GM12878 (cell line): ENCODE measurements around the gene PYGM. TPM values are rescaled to one million over a fixed set of nuclear protein-coding genes. Genes with fewer than 3 reads are reported as not detected.

ENCODE experiments used
- ATF7 ChIP-seq: fragments of 450-650 bp; IDR thresholded peaks from 2 replicates; pipeline ENCODE4 v1.6.1; 2016; ENCODE audit warnings: low read depth, mild to moderate bottlenecking
- CBX3 ChIP-seq: fragments of 200-600 bp; sonication (generic); IDR thresholded peaks from 2 replicates; pipeline ENCODE4 v1.6.1; 2016; ENCODE audit warnings: low read depth, borderline replicate concordance
- DPF2 ChIP-seq: fragments of 450-650 bp; IDR thresholded peaks from 2 replicates; pipeline ENCODE4 v1.6.1; 2017; ENCODE audit warnings: mild to moderate bottlenecking
- EGR1 ChIP-seq, 2 experiments: IDR thresholded peaks; 1 replicate in 1 of 2; 2 replicates in 1 of 2; pipeline ENCODE4 v1.6.1; 2011 to 2012; ENCODE audit warnings: low read depth in 2 of 2, low read length in 2 of 2, borderline replicate concordance in 1 of 2, mild to moderate bottlenecking in 1 of 2, moderate library complexity in 1 of 2
- EZH2 ChIP-seq: IDR thresholded peaks from 2 replicates; pipeline ENCODE4 v1.6.1; 2012; ENCODE audit warnings: low read depth, mild to moderate bottlenecking, control low read depth, inconsistent platforms, low read length, borderline replicate concordance; ENCODE audit not compliant: control insufficient read depth
- JUNB ChIP-seq: IDR thresholded peaks from 2 replicates; pipeline ENCODE4 v1.6.1; 2016; ENCODE audit warnings: antibody characterized with exemption, mild to moderate bottlenecking
- MEF2A ChIP-seq: IDR thresholded peaks from 2 replicates; pipeline ENCODE4 v1.6.1; 2011; ENCODE audit warnings: low read depth, mild to moderate bottlenecking, low read length, moderate library complexity; ENCODE audit not compliant: insufficient read depth
- NRF1 ChIP-seq: conservative IDR thresholded peaks from 2 replicates; pipeline ENCODE4 v1.6.1; 2011; ENCODE audit warnings: mild to moderate bottlenecking, low read depth, low read length, improper control_type of control experiment
- RELA ChIP-seq: fragments of 450-650 bp; IDR thresholded peaks from 2 replicates; pipeline ENCODE4 v1.8.0; 2014; ENCODE audit warnings: borderline replicate concordance; ENCODE audit not compliant: partially characterized antibody
- TBL1XR1 ChIP-seq: IDR thresholded peaks from 2 replicates; pipeline ENCODE4 v1.6.1; 2012; ENCODE audit warnings: low read depth, low read length, improper control_type of control experiment
- YY1 ChIP-seq: IDR thresholded peaks from 2 replicates; pipeline ENCODE4 v1.6.1; 2011; ENCODE audit warnings: low read depth, mild to moderate bottlenecking, low read length
- ZSCAN29 ChIP-seq: fragments of 450-650 bp; IDR thresholded peaks from 2 replicates; pipeline ENCODE4 v1.6.1; 2017; ENCODE audit warnings: mild to moderate bottlenecking, moderate library complexity
- polyA plus RNA-seq, 11 experiments: library from polyadenylated mRNA; depleted of rRNA in 4 of 11; unstranded in 6 of 11; stranded (reverse) in 5 of 11; fragments of >200 nt; fragmentation: Nextera tagmentation in 4 of 11; fragmentation: Illumina TruSeq in 1 of 11; extraction: Ambion mirVana in 4 of 11; extraction: Trizol in 1 of 11; gene quantifications; 1 replicate in 1 of 11; 2 replicates in 10 of 11; pipeline versions ENCODE4 v1.2.1 to v1.2.3, GENCODE V29; 2011 to 2016; ENCODE audit warnings: inconsistent platforms in 2 of 11, missing spikeins in 2 of 11, low read depth in 1 of 11
- total RNA-seq, 4 experiments: library from RNA; depleted of rRNA in 3 of 4; stranded (reverse); fragments of >200 nt in 3 of 4; fragmentation: Illumina TruSeq in 1 of 4; extraction: Trizol in 1 of 4; gene quantifications; 2 replicates each; pipeline versions ENCODE4 v1.2.1 to v1.2.3, GENCODE V29; 2013 to 2021
- TF ChIP-seq, protein P1 (sequence below): fragments of 450-650 bp; IDR thresholded peaks from 2 replicates; pipeline ENCODE4 v1.6.1; 2017; ENCODE audit warnings: mild to moderate bottlenecking, moderate library complexity
- TF ChIP-seq, protein P2 (sequence below): fragments of 450-650 bp; IDR thresholded peaks from 2 replicates; pipeline ENCODE4 v1.6.1; 2017; ENCODE audit warnings: borderline replicate concordance
- TF ChIP-seq, protein P3 (sequence below), 3 experiments: IDR thresholded peaks in 2 of 3; conservative IDR thresholded peaks in 1 of 3; 2 replicates each; pipeline ENCODE4 v1.5.1; 2011; ENCODE audit warnings: low read depth in 3 of 3, low read length in 3 of 3, mild to moderate bottlenecking in 3 of 3, control low read depth in 2 of 3, moderate library complexity in 2 of 3, inconsistent platforms in 1 of 3, mixed read lengths in 1 of 3; ENCODE audit not compliant: control insufficient read depth in 2 of 3, insufficient read depth in 1 of 3; ENCODE audit errors: extremely low read depth in 1 of 3
- TF ChIP-seq, protein P4 (sequence below): fragments of 450-650 bp; formaldehyde crosslinking; IDR thresholded peaks from 2 replicates; pipeline ENCODE4 v1.5.0; 2022; ENCODE audit warnings: mild to moderate bottlenecking, missing genetic modification characterization

PYGM gene
- total and polyA plus RNA-seq, 10 of the 15 experiments (the other 5 are each of a cell fraction or from before 2014, with no cell fraction given): 0.04 to 3.7 (median 0.27) TPM; not detected in 1

DNA sequence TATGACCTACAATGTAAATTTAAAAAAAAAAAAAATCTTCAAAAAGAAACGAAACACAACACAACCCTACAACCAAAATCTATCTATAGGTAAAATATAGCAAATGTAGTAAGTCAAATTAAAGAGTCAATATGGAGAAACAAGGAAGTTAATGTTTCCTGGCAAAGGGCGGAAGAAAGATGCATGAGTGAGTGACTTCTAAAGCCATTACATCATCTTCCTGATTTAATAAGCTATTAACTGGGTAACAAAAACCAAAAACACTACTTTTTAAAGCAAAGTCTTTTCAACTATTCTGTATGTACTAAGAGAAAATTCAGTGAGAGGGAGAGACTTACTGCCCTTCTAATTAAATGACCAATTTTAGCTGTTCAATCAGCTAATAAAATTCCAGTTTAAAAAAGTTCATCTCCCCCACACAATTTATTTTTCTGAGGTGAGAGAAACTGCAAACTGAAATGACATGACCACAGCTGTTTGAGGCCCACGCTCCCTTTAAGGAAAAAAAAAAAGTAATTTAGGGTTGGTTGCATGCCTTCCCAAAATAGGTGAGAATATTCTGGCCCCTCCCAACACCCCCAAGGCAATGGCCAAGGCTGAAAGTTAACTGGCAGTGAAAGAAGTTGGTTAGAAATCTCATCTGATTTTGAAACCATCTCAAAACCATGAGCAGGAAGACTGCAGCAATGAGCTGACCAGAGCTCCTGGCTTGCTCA, 12.7 kb upstream of the PYGM start (continued):
- TF ChIP-seq, protein P1, sequence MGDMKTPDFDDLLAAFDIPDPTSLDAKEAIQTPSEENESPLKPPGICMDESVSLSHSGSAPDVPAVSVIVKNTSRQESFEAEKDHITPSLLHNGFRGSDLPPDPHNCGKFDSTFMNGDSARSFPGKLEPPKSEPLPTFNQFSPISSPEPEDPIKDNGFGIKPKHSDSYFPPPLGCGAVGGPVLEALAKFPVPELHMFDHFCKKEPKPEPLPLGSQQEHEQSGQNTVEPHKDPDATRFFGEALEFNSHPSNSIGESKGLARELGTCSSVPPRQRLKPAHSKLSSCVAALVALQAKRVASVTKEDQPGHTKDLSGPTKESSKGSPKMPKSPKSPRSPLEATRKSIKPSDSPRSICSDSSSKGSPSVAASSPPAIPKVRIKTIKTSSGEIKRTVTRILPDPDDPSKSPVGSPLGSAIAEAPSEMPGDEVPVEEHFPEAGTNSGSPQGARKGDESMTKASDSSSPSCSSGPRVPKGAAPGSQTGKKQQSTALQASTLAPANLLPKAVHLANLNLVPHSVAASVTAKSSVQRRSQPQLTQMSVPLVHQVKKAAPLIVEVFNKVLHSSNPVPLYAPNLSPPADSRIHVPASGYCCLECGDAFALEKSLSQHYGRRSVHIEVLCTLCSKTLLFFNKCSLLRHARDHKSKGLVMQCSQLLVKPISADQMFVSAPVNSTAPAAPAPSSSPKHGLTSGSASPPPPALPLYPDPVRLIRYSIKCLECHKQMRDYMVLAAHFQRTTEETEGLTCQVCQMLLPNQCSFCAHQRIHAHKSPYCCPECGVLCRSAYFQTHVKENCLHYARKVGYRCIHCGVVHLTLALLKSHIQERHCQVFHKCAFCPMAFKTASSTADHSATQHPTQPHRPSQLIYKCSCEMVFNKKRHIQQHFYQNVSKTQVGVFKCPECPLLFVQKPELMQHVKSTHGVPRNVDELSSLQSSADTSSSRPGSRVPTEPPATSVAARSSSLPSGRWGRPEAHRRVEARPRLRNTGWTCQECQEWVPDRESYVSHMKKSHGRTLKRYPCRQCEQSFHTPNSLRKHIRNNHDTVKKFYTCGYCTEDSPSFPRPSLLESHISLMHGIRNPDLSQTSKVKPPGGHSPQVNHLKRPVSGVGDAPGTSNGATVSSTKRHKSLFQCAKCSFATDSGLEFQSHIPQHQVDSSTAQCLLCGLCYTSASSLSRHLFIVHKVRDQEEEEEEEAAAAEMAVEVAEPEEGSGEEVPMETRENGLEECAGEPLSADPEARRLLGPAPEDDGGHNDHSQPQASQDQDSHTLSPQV: no peak
- TF ChIP-seq NRF1 (no peak), ZSCAN29 (no peak), YY1 (no peak), RELA (no peak), TBL1XR1 (peak; percentile 29; the same call in 1 of the 2 replicates), MEF2A (peak; percentile 61; the same call in 1 of the 2 replicates), DPF2 (0 out of 2 replicates have a peak, but pooled peaks have one; percentile 16), JUNB (peak; percentile 47), EGR1 (IDR thresholded peaks at IDR 0.05; ENCODE audit: borderline replicate concordance in 1 of 2, low read depth in 2 of 2, low read length in 2 of 2) (peak in 1 of 2 experiments; percentile 8; a peak in 1 of 3 replicates), EZH2 (no peak), CBX3 (no peak), ATF7 (peak; percentile 97)
- TF ChIP-seq, protein P2, sequence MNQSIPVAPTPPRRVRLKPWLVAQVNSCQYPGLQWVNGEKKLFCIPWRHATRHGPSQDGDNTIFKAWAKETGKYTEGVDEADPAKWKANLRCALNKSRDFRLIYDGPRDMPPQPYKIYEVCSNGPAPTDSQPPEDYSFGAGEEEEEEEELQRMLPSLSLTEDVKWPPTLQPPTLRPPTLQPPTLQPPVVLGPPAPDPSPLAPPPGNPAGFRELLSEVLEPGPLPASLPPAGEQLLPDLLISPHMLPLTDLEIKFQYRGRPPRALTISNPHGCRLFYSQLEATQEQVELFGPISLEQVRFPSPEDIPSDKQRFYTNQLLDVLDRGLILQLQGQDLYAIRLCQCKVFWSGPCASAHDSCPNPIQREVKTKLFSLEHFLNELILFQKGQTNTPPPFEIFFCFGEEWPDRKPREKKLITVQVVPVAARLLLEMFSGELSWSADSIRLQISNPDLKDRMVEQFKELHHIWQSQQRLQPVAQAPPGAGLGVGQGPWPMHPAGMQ: no peak
- TF ChIP-seq, protein P3, sequence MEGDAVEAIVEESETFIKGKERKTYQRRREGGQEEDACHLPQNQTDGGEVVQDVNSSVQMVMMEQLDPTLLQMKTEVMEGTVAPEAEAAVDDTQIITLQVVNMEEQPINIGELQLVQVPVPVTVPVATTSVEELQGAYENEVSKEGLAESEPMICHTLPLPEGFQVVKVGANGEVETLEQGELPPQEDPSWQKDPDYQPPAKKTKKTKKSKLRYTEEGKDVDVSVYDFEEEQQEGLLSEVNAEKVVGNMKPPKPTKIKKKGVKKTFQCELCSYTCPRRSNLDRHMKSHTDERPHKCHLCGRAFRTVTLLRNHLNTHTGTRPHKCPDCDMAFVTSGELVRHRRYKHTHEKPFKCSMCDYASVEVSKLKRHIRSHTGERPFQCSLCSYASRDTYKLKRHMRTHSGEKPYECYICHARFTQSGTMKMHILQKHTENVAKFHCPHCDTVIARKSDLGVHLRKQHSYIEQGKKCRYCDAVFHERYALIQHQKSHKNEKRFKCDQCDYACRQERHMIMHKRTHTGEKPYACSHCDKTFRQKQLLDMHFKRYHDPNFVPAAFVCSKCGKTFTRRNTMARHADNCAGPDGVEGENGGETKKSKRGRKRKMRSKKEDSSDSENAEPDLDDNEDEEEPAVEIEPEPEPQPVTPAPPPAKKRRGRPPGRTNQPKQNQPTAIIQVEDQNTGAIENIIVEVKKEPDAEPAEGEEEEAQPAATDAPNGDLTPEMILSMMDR (IDR thresholded peaks at IDR 0.05 in 2 of 3, conservative IDR thresholded peaks at IDR 0.05 in 1 of 3; ENCODE audit: control insufficient read depth in 2 of 3, extremely low read depth in 1 of 3, insufficient read depth in 1 of 3, low read depth in 3 of 3, low read length in 3 of 3): no peak
- TF ChIP-seq, protein P4, sequence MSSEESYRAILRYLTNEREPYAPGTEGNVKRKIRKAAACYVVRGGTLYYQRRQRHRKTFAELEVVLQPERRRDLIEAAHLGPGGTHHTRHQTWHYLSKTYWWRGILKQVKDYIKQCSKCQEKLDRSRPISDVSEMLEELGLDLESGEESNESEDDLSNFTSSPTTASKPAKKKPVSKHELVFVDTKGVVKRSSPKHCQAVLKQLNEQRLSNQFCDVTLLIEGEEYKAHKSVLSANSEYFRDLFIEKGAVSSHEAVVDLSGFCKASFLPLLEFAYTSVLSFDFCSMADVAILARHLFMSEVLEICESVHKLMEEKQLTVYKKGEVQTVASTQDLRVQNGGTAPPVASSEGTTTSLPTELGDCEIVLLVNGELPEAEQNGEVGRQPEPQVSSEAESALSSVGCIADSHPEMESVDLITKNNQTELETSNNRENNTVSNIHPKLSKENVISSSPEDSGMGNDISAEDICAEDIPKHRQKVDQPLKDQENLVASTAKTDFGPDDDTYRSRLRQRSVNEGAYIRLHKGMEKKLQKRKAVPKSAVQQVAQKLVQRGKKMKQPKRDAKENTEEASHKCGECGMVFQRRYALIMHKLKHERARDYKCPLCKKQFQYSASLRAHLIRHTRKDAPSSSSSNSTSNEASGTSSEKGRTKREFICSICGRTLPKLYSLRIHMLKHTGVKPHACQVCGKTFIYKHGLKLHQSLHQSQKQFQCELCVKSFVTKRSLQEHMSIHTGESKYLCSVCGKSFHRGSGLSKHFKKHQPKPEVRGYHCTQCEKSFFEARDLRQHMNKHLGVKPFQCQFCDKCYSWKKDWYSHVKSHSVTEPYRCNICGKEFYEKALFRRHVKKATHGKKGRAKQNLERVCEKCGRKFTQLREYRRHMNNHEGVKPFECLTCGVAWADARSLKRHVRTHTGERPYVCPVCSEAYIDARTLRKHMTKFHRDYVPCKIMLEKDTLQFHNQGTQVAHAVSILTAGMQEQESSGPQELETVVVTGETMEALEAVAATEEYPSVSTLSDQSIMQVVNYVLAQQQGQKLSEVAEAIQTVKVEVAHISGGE (CRISPR knock-in tag): no peak
